HepG2 (cell line): ENCODE measurements around the gene CDK3. TPM values are rescaled to one million over a fixed set of nuclear protein-coding genes. Genes with fewer than 3 reads are reported as not detected.

Source experiments
- ATAC-seq: fragments of 200-7000 bp; cut with Tn5 transposase; 3 replicates; pipeline ENCODE4 v1.9.1; 2020; ENCODE audit warnings: mild to moderate bottlenecking, moderate library complexity
- BruUV-seq: library from RNA; stranded (reverse); fragments of 400-500 nt; replicated peaks from 2 replicates; lab custom pipeline; 2021; lab: Mats Ljungman, UMichigan
- CTCF ChIA-PET: fragments of 300-600 bp; formaldehyde crosslinking; extraction: SDS; loops from one replicate; lab custom pipeline; 2021; ENCODE audit warnings: low total read pairs, inconsistent platforms, low intra/inter-chr PET ratio; lab: Yijun Ruan, JAX
- POLR2A ChIA-PET: fragments of 350-600 bp; sonication (Branson Sonifier 250); formaldehyde crosslinking; loops from one replicate; lab custom pipeline; 2020; ENCODE audit warnings: antibody characterized with exemption, inconsistent platforms; lab: Yijun Ruan, JAX
- DNase-seq: peaks from one replicate; pipeline ENCODE4 v3.0.0-alpha.2; 2015; ENCODE audit warnings: low spot score
- FAIRE-seq: peaks from 3 replicates; lab custom pipeline; 2011; peaks lifted over from hg19 to GRCh38; lab: Jason Lieb, UNC
- H2AFZ ChIP-seq: one replicate; pipeline ENCODE4 v1.6.1; 2011; ENCODE audit warnings: low read length, inconsistent platforms
- H3K27ac ChIP-seq: fragments of 300-600 bp; 3 replicates; pipeline ENCODE4 v1.8.0; 2011; ENCODE audit warnings: mixed run types, mild to moderate bottlenecking, mixed read lengths, low read length, inconsistent platforms; ENCODE audit not compliant: insufficient read depth; ENCODE audit errors: extremely low read length
- H3K27me3 ChIP-seq, 2 experiments: fragments of 200-600 bp in 1 of 2; 2 replicates in 1 of 2; 3 replicates in 1 of 2; pipeline versions ENCODE4 v1.6.0 to v1.8.0; 2011; ENCODE audit warnings: low read length in 2 of 2, mild to moderate bottlenecking in 2 of 2, moderate library complexity in 2 of 2, inconsistent platforms in 1 of 2; ENCODE audit not compliant: insufficient read depth in 2 of 2, control insufficient read depth in 1 of 2
- H3K36me3 ChIP-seq, 2 experiments: fragments of 200-600 bp in 1 of 2; replicated peaks in 1 of 2; 2 replicates in 1 of 2; 3 replicates in 1 of 2; pipeline versions ENCODE4 v1.5.1 to v1.8.0; 2011; ENCODE audit warnings: low read length in 2 of 2, inconsistent platforms in 1 of 2; ENCODE audit not compliant: insufficient read depth in 2 of 2, control insufficient read depth in 1 of 2
- H3K4me1 ChIP-seq: 2 replicates; pipeline ENCODE4 v1.5.1; 2012; ENCODE audit warnings: low read length, inconsistent platforms; ENCODE audit not compliant: insufficient read depth
- H3K4me2 ChIP-seq: 2 replicates; pipeline ENCODE4 v1.6.0; 2011; ENCODE audit warnings: low read depth, low read length, inconsistent platforms
- H3K4me3 ChIP-seq, 3 experiments: fragments of 200-600 bp in 1 of 3; sonication (generic), shearing (Covaris generic) in 1 of 3; replicated peaks in 1 of 3; 2 replicates each; pipeline ENCODE4 v1.5.1; 2011 to 2016; ENCODE audit warnings: low read length in 3 of 3, inconsistent platforms in 2 of 3, low read depth in 2 of 3, mild to moderate bottlenecking in 2 of 3, control low read depth in 1 of 3, mixed read lengths in 1 of 3; ENCODE audit not compliant: insufficient read depth in 1 of 3
- H3K79me2 ChIP-seq: one replicate; pipeline ENCODE4 v1.6.1; 2011; ENCODE audit warnings: low read length, inconsistent platforms; ENCODE audit not compliant: insufficient read depth
- H3K9ac ChIP-seq: 2 replicates; pipeline ENCODE4 v1.6.0; 2011; ENCODE audit warnings: mild to moderate bottlenecking, low read depth, low read length, inconsistent platforms; ENCODE audit not compliant: insufficient read depth
- H3K9me3 ChIP-seq: 2 replicates; pipeline ENCODE4 v1.5.1; 2012; ENCODE audit warnings: mild to moderate bottlenecking, low read length
- H4K20me1 ChIP-seq: 2 replicates; pipeline ENCODE4 v1.6.0; 2011; ENCODE audit warnings: inconsistent platforms, mild to moderate bottlenecking, low read length, moderate library complexity; ENCODE audit not compliant: insufficient read depth
- ATF7 ChIP-seq, 2 experiments: fragments of 450-650 bp in 1 of 2; sonication (generic) in 1 of 2; formaldehyde crosslinking in 1 of 2; IDR thresholded peaks; 2 replicates each; pipeline versions ENCODE4 v1.4.0 to v1.6.1; 2016 to 2020; ENCODE audit warnings: antibody characterized with exemption in 1 of 2, mild to moderate bottlenecking in 1 of 2, missing genetic modification reagents in 1 of 2
- ATM ChIP-seq: fragments of 450-650 bp; IDR thresholded peaks from 2 replicates; pipeline ENCODE4 v1.7.1; 2017; ENCODE audit warnings: mild to moderate bottlenecking, borderline replicate concordance
- FOXA1 ChIP-seq, 2 experiments: fragments of 450-650 bp in 1 of 2; sonication (generic) in 1 of 2; formaldehyde crosslinking in 1 of 2; IDR thresholded peaks; 2 replicates each; pipeline versions ENCODE4 v1.4.0 to v1.6.1; 2016 to 2020; ENCODE audit warnings: missing genetic modification reagents in 1 of 2
- FOXK2 ChIP-seq: fragments of 450-650 bp; IDR thresholded peaks from 2 replicates; pipeline ENCODE4 v1.6.1; 2016
- GMEB1 ChIP-seq: sonication (generic); formaldehyde crosslinking; IDR thresholded peaks from 2 replicates; pipeline ENCODE4 v1.5.1; 2020; ENCODE audit warnings: missing genetic modification reagents, mild to moderate bottlenecking, borderline replicate concordance
- MBD4 ChIP-seq: IDR thresholded peaks from 2 replicates; pipeline ENCODE4 v1.6.1; 2012; ENCODE audit warnings: low read length, inconsistent platforms, borderline replicate concordance
- NBN ChIP-seq: fragments of 450-650 bp; conservative IDR thresholded peaks from 2 replicates; pipeline ENCODE4 v1.6.1; 2017
- NFRKB ChIP-seq: fragments of 450-650 bp; IDR thresholded peaks from 2 replicates; pipeline ENCODE4 v1.6.1; 2017
- NONO ChIP-seq, 2 experiments: fragments of 450-650 bp in 1 of 2; sonication (generic) in 1 of 2; formaldehyde crosslinking in 1 of 2; IDR thresholded peaks in 1 of 2; conservative IDR thresholded peaks in 1 of 2; 2 replicates each; pipeline versions ENCODE4 v1.6.1 to v1.8.0; 2017 to 2022; ENCODE audit warnings: mild to moderate bottlenecking in 1 of 2, missing genetic modification reagents in 1 of 2, moderate library complexity in 1 of 2
- SCMH1 ChIP-seq: sonication (generic); formaldehyde crosslinking; IDR thresholded peaks from 2 replicates; pipeline ENCODE4 v1.9.0; 2021; ENCODE audit warnings: missing genetic modification reagents, mild to moderate bottlenecking, borderline replicate concordance
- SOX6 ChIP-seq, 2 experiments: fragments of 450-650 bp in 1 of 2; sonication (generic) in 1 of 2; formaldehyde crosslinking in 1 of 2; IDR thresholded peaks; 2 replicates each; pipeline versions ENCODE4 v1.4.0 to v1.6.1; 2017 to 2020; ENCODE audit warnings: antibody characterized with exemption in 1 of 2, mild to moderate bottlenecking in 1 of 2, missing genetic modification reagents in 1 of 2
- ZNF17 ChIP-seq: sonication (generic); formaldehyde crosslinking; IDR thresholded peaks from 2 replicates; pipeline ENCODE4 v1.5.0; 2020; ENCODE audit warnings: mild to moderate bottlenecking, missing genetic modification reagents
- ZSCAN30 ChIP-seq: sonication (generic); formaldehyde crosslinking; IDR thresholded peaks from 2 replicates; pipeline ENCODE4 v1.5.0; 2020; ENCODE audit warnings: mild to moderate bottlenecking, missing genetic modification reagents
- ZSCAN31 ChIP-seq: sonication (generic); formaldehyde crosslinking; IDR thresholded peaks from 2 replicates; pipeline ENCODE4 v1.5.0; 2020; ENCODE audit warnings: low read depth, mild to moderate bottlenecking, missing genetic modification reagents
- WGBS: methylation state at CpG from one replicate; pipeline ENCODE4 v1.1.6; 2017; ENCODE audit warnings: low lambda C conversion rate; 5-methylcytosine and 5-hydroxymethylcytosine counted together
- in situ Hi-C: cut with HindIII; loops from 2 replicates; pipeline ENCODE4 v1.10.0; 2017; ENCODE audit warnings: low pct_unique_long_range_greater_than_20kb; ENCODE audit not compliant: extremely low pct_ligation_motif_present
- intact Hi-C: fragments of 100-400 bp; cut with micrococcal nuclease; formaldehyde crosslinking; loops from one replicate; pipeline ENCODE4 v1.10.0; 2022; ENCODE audit not compliant: unreplicated experiment
- polyA plus RNA-seq, 8 experiments: library from polyadenylated mRNA; depleted of rRNA in 3 of 8; stranded (reverse) in 7 of 8; unstranded in 1 of 8; fragments of >200 nt; fragmentation: Illumina TruSeq in 4 of 8; extraction: Trizol in 4 of 8; gene quantifications; 2 replicates each; pipeline versions ENCODE4 v1.2.1 to v1.2.3, GENCODE V29; 2011 to 2016; ENCODE audit warnings: low read depth in 4 of 8, missing spikeins in 1 of 8, mixed read lengths in 1 of 8; ENCODE audit not compliant: insufficient read depth in 1 of 8
- total RNA-seq, 5 experiments: library from RNA; depleted of rRNA; stranded (reverse); fragments of >200 nt; fragmentation: Illumina TruSeq; extraction: Trizol; gene quantifications; 2 replicates each; pipeline ENCODE4 v1.2.3, GENCODE V29; 2016; ENCODE audit warnings: low read depth in 1 of 5

Gene CDK3
- total and polyA plus RNA-seq, 2 of the 13 experiments (the other 11 are each of a cell fraction or from before 2014, with no cell fraction given), result 5.8 to 11.4 TPM

- intact Hi-C loops, result no loop called here
- ATAC-seq, result no peak
- H3K36me3 ChIP-seq, result peaks cover 2 to 14% of the 10 kb centered on the region in 2 experiments; a peak in 4 of 5 replicates
- TF ChIP-seq ZSCAN31 (CRISPR knock-in tag), result no peak
- TF ChIP-seq ZNF17 (CRISPR knock-in tag), result no peak
- TF ChIP-seq ZSCAN30, result no peak
- no peak for TF ChIP-seq SCMH1 (CRISPR knock-in tag)
- no peak for TF ChIP-seq MBD4
- TF ChIP-seq, all 625 proteins: peak for 0
- Histone ChIP-seq H3K27ac (no peak overlapping the region), H3K4me3 (no peak overlapping the region), H3K9ac (no peak overlapping the region), H4K20me1 (no peaks in the 10 kb centered on the region), H3K79me2 (no peaks in the 10 kb centered on the region), H3K9me3 (no peaks in the 10 kb centered on the region), H3K4me2 (no peak overlapping the region), H3K4me1 (peaks cover 3% of the 10 kb centered on the region; the same call in 1 of the 2 replicates), H3K27me3 (no peaks in the 10 kb centered on the region), H2AFZ (no peak overlapping the region)
- DNase-seq, result no peak
- 95% methylated on average over 12 of the region's 13 CpGs for WGBS
- CTCF ChIA-PET, result no interaction called here
- no peak for FAIRE-seq
- no TSS peak for BruUV-seq
- POLR2A ChIA-PET, result interaction anchor here (2.1 kb wide), 1 partner anchor 10 kb away, joined by 5 read pairs; no protein-coding TSS in a partner anchor
- in situ Hi-C loops, result no loop called here
Observed at GRCh38 chr17:76018801-76019200, 18.1 kb downstream of the CDK3 start.

GRCh38 chr17:76019833-76020467 is 19.3 kb downstream of the CDK3 start:
- H3K4me2 ChIP-seq, result no peak overlapping the region
- peaks cover 5% of the 10 kb centered on the region; the same call in 1 of the 2 replicates for H3K4me1 ChIP-seq
- in situ Hi-C loops, result no loop called here
- FAIRE-seq, result peak; percentile 74
- WGBS, result 96% methylated on average over 6 of the region's 6 CpGs
- no peak overlapping the region for H3K4me3 ChIP-seq
- H3K36me3 ChIP-seq, result peaks cover 3 to 14% of the 10 kb centered on the region in 2 experiments; a peak in 4 of 5 replicates
- ChIA-PET POLR2A (interaction anchor here (0.8 to 2.1 kb wide), 2 partner anchors 9 to 240 kb away, joined by 3 to 5 read pairs; no protein-coding TSS in a partner anchor), CTCF (no interaction called here)
- no peaks in the 10 kb centered on the region for H4K20me1 ChIP-seq
- no peak overlapping the region for H2AFZ ChIP-seq
- intact Hi-C loops, result no loop called here
- DNase-seq, result no peak
- H3K27ac ChIP-seq, result no peak overlapping the region
- no peaks in the 10 kb centered on the region for H3K27me3 ChIP-seq
- H3K9ac ChIP-seq, result peak overlapping the region; percentile 10; the same call in 1 of the 2 replicates
- H3K79me2 ChIP-seq, result no peaks in the 10 kb centered on the region
- BruUV-seq, result no TSS peak
- no peaks in the 10 kb centered on the region for H3K9me3 ChIP-seq
- no peak for ATAC-seq
- TF ChIP-seq FOXK2 (0 out of 2 replicates have a peak, but pooled peaks have one; percentile 29), GMEB1 (no peak), ATF7 (IDR thresholded peaks at IDR 0.05) (0 out of 2 replicates have a peak, but pooled peaks have one; percentile 14), ATF7 (CRISPR knock-in tag; IDR thresholded peaks at IDR 0.05) (no peak), NFRKB (0 out of 2 replicates have a peak, but pooled peaks have one; percentile 27), ATM (peak; percentile 52; the same call in 1 of the 2 replicates), SOX6 (IDR thresholded peaks at IDR 0.05) (0 out of 2 replicates have a peak, but pooled peaks have one; percentile 24), SOX6 (CRISPR knock-in tag; IDR thresholded peaks at IDR 0.05) (no peak), NBN (peak; percentile 82; the same call in 1 of the 2 replicates), FOXA1 (IDR thresholded peaks at IDR 0.05) (peak; percentile 16), FOXA1 (CRISPR knock-in tag; IDR thresholded peaks at IDR 0.05) (no peak), NONO (IDR thresholded peaks at IDR 0.05) (no peak), NONO (CRISPR knock-in tag; conservative IDR thresholded peaks at IDR 0.05) (no peak)
